ENCODE measurements around the gene PRKCA. TPM values are rescaled to one million over a fixed set of nuclear protein-coding genes. Genes with fewer than 3 reads are reported as not detected.

The PRKCA gene
- total and polyA plus RNA-seq, 9 of the 15 experiments (the other 6 are each of a cell fraction or from before 2014, with no cell fraction given) = 3.2 to 33.0 (median 17.8) TPM

GRCh38 chr17:66711401-66711800 lies 409.0 kb downstream of the PRKCA start (continued):
- no peak for TF ChIP-seq ZNF780A (CRISPR knock-in tag; IDR thresholded peaks at IDR 0.05)
- no peak for TF ChIP-seq PCBP1 (IDR thresholded peaks at IDR 0.05; ENCODE audit: low read depth, low read length, poor library complexity, severe bottlenecking)
- TF ChIP-seq, protein P1, sequence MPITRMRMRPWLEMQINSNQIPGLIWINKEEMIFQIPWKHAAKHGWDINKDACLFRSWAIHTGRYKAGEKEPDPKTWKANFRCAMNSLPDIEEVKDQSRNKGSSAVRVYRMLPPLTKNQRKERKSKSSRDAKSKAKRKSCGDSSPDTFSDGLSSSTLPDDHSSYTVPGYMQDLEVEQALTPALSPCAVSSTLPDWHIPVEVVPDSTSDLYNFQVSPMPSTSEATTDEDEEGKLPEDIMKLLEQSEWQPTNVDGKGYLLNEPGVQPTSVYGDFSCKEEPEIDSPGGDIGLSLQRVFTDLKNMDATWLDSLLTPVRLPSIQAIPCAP (CRISPR knock-in tag; IDR thresholded peaks at IDR 0.05; ENCODE audit: borderline replicate concordance) = no peak
- no peak for TF ChIP-seq CHD7 (IDR thresholded peaks at IDR 0.05; ENCODE audit: low read depth, low read length)

All from K562 (cell line).